Epithelial cell of proximal tubule (primary cell): ENCODE results near the gene ATP5F1C. TPM values are rescaled to one million over a fixed set of nuclear protein-coding genes. Genes with fewer than 3 reads are reported as not detected.
A peak's percentile ranks its signal among the peaks of the same experiment; 100 is the strongest.
"Not testable (repeated sequence)": the region's sequence is repeated elsewhere in the genome, so short reads cannot be mapped to it uniquely, and the experiment has no call there.

Source experiments
- DNase-seq: peaks from one replicate; pipeline ENCODE4 v3.0.0-alpha.2; 2011; ENCODE audit warnings: low read depth
- H3K4me3 ChIP-seq: 2 replicates; pipeline ENCODE4 v1.5.1; 2011; ENCODE audit warnings: low read depth, mild to moderate bottlenecking, low read length
- CTCF ChIP-seq: conservative IDR thresholded peaks from 2 replicates; pipeline ENCODE4 v1.5.1; 2012; ENCODE audit warnings: low read depth, mild to moderate bottlenecking, low read length
- total RNA-seq: library from RNA; depleted of rRNA; stranded (reverse); fragments of >200 nt; gene quantifications from 2 replicates; pipeline ENCODE4 v1.2.3, GENCODE V29; 2015

ATP5F1C gene
- total RNA-seq, 1 donor from 2014 or later = 285 TPM

GRCh38 chr10:7808686-7809267 is 20.8 kb downstream of the ATP5F1C start:
- H3K4me3 ChIP-seq = no peak overlapping the region
- DNase-seq = no peak
- TF ChIP-seq CTCF = no peak

- H3K4me3 ChIP-seq = no peak overlapping the region
- no peak for DNase-seq
Observed at GRCh38 chr10:7810443-7810842, 22.5 kb downstream of the ATP5F1C start.

GRCh38 chr10:7811000-7811399 is 23.0 kb downstream of the ATP5F1C start:
- DNase-seq = no peak
- no peak overlapping the region for H3K4me3 ChIP-seq
- TF ChIP-seq CTCF = no peak

More at GRCh38 chr10:7810443-7810842, 22.5 kb downstream of the ATP5F1C start:
- no peak for TF ChIP-seq CTCF

- not testable (repeated sequence) for H3K4me3 ChIP-seq, DNase-seq
Observed at GRCh38 chr10:7811743-7812142, 23.8 kb downstream of the ATP5F1C start.

GRCh38 chr10:7813481-7813880 is 25.5 kb downstream of the ATP5F1C start:
- no peak for DNase-seq
- TF ChIP-seq CTCF = no peak
- no peak overlapping the region for H3K4me3 ChIP-seq

GRCh38 chr10:7817576-7817975 is 29.6 kb downstream of the ATP5F1C start:
- peak overlapping the region; percentile 96 for H3K4me3 ChIP-seq
- no peak for DNase-seq
- no peak for TF ChIP-seq CTCF

DNA sequence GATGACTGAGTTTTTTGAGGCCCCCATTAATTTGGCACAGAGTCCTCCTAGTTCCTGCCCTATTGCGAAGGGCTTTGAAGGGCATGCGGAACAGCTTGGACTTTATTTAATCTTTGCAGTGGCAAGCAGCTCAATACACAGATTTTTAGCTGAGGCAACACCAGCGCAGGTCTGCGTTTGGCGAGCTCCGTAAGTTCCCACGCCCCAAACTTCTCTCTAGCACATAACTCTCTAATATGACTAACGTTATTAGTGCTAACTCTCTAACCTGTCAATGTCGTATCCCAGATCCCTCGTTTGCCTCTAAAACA is 30.0 kb downstream of the ATP5F1C start:
- peak overlapping the region; percentile 96 for H3K4me3 ChIP-seq
- TF ChIP-seq CTCF = no peak
- no peak for DNase-seq
